ENCODE results near the gene GYPA.
"Not testable (repeated sequence)": the region's sequence is repeated elsewhere in the genome, so short reads cannot be mapped to it uniquely, and the experiment has no call there.

GYPA gene

DNA sequence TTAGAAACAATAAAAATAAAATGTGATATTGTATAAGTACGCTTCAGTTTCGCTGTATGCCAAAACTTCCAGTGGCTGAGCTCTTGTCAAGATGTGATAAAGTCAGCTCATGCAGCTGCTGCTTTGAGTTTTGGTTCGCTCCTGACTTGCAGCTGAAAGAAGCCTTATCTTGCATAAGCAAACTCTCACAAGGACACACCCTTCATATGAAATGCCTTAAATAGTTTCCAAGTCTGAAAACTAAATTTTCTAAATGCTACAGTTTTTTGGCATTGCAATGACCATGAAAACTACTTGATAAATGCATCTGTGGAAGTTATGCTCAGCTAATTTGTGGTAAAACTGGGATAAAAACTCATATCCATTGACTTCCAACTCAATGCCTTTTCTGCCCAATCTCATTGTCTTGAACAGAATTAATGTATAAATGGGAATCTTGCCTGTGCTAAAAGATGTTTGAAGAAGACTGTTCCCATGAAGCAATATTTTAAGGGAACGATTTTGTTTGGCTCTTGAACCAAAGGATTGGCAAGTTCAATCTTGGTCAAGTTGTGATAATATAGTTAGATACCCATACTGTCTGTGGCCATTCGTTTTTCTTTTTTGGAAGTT is 11.7 kb downstream of the GYPA start:
- DNase-seq = not testable (repeated sequence)

DNA sequence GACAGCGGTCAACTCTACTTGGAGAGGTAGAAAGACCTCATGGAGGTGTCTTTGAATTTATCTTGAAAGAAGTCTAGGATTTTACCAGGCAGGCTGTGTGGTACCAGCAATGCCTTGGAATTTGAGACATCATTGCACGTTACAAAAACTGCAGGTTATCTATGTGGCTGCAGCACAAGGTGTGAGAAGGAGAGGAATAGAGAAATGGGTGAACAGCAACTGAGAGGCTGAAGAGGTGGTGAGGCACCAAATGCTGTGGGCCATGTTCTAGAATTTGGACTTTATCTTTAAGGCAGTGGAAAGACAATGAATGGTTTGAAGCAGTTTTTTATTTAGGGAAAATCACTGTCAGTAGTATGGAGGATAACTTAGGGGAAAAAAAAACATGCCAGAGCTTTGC is 15.4 kb downstream of the GYPA start:
- DNase-seq = not testable (repeated sequence)

DNA sequence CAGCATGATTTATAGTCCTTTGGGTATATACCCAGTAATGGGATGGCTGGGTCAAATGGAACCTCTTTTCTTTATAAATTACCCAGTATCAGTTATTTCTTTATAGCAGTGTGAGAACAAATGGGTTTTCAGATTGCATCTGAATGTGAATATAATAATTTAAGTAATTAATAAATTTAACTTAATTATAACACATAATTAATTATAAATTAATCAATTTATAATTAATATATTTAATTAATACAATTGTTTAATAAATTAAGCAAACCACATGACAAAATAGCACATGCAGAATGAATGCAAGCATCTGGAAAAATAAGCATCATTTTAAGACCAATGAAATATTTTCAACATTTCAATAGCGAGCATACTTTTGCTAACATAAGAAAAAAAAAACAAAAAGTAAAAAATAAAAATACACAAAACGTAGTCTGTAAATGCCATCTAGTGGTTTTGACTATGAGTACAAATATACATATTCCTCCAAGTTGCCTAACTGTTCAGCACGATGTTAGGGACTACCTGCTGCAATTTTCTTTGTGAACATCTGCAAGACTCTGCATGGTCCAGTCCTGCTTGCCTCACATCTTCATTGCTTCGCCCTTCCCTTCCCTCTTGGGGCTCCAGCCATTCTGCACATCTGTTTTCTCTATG is 16.4 kb downstream of the GYPA start:
- not testable (repeated sequence) for DNase-seq

DNA sequence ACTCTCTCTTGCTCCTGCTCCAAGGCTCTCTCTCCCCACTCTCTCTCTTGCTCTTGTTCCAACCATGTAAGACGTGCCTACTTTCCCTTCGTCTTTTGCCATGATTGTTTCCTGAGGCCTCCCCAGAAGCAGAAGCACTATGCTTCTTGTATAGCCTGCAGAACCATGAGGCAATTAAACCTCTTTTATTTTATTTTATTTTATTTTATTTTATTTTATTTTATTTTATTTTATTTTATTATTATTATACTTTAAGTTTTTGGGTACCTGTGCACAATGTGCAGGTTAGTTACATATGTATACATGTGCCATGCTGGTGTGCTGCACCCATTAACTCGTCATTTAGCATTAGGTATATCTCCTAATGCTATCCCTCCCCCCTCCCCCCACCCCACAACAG is 17.2 kb downstream of the GYPA start:
- DNase-seq = not testable (repeated sequence)

DNA sequence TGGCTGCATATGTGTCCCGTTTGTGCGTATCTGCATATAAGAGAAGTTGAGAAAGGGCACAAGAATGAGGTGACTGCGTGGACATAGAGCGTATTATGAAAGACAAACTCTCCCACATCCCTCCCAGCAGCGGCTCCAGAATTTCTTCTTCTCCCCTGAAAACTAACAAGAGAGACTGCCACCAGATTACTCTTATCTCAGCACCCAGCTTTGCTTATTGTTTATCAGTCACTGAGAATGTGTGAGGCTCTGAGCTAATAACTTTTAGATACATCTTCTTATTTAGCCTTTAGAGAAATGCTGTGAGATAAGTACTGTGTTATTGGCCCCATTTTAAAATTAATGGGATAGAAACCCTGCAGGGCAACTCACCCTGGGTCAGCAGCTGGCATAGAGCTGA is 20.8 kb downstream of the GYPA start:
- DNase-seq = not testable (repeated sequence)

DNA sequence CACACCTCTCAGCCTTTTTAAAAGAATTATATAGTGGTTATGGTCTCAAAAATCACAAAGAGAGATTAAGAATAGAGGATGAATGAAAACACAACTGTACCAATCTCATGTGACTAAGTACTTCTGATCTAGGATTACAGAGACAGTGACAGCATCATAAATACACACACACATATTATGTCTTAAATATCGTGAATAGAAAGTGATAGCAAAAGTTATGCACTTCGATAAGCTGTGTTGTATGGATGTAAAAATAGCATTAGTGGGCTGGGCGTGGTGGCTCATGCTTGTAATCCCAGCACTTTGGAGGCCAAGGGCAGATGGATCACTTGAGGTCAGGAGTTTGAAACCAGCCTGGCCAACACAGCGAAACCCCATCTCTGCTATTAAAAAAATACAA is 25.0 kb downstream of the GYPA start:
- DNase-seq = no peak

DNA sequence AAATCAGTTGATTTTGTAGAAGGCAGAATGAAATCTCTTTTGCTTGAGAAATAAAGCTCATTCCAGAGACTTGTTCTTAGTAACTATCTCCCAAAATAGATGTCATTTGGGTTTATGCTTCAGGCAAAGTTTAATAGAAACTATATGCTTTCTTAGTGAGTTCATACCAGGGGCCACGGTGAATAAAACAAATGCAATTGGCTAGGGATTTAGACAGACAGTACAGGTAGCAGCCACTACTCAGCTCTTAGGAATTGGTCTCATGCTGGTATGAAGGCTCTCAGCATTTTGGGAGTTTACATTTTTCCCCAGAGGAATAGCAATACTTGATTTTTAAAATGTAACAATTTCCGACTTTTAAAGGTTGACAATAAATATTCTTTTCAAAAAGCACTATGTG is 27.0 kb downstream of the GYPA start:
- no peak for DNase-seq

DNA sequence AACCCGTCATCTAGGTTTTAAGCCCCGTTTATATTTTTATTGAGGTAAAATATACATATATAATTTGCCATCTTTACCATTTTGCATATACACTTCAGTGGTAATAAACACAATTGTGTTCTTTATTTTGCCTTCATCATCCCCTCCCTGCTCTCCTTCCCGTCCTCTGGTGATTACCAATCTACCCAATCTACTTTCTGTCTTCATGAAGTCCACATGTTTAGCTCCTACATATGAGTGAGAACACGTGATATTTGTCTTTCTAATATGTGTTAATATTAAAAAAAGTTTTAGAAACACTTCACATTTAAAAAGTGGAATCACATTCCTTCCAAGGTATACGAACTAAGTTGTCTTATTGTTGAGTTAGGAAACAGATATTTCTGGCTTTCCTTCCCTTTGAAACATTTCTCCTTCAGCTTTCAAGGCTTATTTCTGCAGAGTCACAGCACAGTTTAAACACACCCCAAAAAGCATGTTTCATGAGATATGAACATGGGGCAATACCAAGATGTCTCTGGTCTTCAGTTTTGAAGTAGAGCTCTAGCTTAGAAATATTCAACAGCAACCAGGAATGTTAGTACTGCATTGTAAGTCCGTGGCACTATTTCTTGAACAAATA is 35.9 kb downstream of the GYPA start:
- no peak for DNase-seq

DNA sequence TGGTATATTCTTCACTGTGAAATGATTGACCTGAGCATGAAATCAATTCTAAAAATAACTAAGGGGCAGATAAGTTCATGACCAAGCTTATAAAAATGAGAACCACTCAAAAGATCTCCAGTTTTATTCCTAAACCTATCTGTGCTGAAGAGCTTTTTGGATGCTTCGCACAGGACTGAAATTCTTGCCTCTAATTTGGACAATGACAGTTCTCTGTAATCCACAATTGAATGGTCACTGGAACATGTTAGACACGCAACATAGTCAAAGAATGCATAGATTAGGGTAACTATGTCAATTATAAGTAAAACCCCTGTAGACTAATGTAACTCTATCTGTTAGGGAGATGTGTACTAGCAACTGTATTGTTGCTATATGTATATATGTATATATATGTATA is 42.7 kb downstream of the GYPA start:
- not testable (repeated sequence) for DNase-seq

DNA sequence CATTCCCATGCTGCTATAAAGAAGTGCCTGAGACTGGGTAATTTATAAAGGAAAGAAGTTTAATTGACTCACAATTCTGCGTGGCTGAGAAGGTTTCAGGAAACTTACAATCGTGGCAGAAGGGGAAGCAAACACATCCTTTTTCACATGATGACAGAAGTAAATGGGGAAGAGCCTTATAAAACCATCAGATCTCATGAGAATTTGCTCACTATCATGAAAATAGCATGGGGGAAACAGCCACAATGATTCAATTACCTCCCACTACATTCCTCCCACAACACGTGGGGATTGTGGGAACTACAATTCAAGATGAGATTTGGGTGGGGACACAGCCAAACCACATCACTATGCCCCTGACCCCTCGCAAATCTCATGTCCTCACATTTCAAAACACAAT is 46.5 kb downstream of the GYPA start:
- DNase-seq = not testable (repeated sequence)

DNA sequence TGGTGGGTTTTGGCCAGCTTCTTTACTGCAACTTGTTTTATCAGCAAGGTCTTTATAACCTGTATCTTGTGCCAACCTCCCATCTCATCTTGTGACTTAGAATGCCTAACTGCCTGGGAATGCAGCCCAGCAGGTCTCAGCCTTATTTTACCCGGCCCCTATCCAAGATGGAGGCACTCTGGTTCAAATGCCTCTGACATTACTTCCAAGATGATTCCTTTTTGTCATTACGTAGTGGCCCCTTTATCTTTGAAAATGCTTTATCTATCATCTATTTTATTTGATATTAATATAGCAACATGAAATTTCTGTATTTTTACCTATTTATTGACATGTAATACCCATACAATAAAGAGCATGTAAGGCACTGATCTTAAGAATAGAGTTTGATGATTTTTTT is 49.3 kb downstream of the GYPA start:
- DNase-seq = not testable (repeated sequence)

DNA sequence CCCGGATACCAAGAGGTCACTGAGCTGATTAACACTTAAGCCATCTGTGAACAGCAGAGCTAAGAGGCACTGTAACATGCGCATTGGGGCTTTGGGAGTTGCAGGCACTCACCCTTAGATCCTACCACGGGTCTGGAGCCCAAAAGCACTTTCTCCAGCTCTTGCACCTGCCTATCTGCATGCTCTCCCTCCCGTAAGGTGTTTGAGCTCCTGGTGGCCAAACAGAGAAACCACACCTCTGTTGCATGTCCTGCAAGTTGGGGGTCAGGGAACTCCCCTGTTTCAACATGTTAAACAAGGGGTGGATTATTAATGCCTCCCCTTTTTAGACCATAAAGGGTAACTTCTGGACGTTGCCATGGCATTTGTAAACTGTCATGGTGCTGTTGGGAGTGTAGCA is 49.8 kb downstream of the GYPA start:
- DNase-seq = no peak

DNA sequence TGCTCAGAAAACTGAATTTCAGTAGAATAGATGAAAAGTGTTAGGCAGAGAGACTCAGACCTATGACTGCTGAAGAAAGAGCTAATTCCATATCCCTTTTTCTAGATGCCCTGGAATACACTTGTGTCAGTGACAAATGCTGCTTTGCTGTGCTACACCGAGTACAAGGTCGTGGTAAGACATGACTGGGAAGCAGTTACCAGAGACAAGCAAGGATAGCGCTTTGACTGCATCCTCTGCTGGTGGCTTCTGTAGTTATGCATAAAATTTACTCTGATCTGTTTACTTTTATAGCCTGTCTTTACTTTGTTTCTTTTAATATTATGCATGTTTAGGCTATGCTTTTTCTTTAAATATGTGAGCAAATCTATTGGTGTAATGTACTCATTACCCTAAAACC is 58.5 kb downstream of the GYPA start:
- DNase-seq = not testable (repeated sequence)

DNA sequence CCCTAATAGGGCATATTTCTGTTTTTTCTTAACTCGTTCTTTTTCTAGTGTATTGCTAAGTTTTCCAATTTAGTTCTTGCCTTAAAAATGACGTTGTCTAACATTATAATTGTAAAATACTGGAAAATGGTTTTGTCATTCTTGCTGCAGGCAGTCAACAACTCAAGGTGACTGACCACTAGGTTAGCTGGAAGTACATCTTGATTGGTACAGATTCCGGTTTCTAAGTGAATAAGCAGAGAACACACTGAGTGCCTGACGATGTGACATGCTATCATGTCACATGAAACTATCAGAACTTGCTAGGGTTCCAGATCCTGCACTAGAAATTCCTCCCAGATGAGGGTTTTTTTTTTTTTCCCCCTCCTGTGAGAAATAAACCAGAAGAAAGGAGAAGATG is 60.4 kb downstream of the GYPA start:
- not testable (repeated sequence) for DNase-seq

DNA sequence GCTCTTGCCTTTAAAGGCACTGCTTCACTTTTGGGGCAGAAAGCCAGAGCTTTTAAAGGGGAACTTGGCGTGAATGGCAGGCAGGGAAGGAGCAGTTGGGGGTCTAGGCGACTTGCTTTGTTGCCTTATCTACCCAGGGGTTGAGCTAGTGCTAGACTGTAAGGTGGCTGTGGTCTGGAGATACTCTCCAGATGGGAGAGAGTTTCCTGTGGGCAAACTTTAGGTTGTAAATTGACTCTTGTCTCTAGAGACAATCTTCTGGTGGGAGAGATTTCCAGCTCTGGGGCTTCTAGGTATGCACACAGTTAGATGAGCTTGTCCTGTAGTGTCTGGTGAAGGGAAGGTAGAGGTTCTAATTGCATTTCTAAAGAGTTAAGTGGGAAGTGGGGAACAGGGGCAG is 61.8 kb downstream of the GYPA start:
- DNase-seq = not testable (repeated sequence)

DNA sequence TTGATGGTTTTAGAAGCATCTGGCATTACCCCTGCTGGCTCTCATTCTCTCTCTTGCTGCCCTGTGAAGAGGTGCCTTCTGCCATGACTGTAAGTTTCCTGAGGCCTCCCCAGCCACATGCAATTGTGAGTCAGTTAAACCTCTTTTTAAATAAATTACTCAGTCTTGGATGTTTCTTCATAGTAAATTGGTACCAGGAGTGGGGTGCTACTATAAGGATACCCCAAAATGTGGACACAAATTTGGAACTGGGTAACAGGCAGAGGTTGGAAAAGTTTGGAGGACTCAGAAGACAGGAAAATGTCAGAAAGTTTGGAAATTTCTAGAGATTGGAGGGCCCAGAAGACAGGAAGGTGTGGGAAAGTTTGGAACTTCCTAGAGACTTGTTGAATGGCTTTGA is 79.0 kb downstream of the GYPA start:
- DNase-seq = not testable (repeated sequence)

DNA sequence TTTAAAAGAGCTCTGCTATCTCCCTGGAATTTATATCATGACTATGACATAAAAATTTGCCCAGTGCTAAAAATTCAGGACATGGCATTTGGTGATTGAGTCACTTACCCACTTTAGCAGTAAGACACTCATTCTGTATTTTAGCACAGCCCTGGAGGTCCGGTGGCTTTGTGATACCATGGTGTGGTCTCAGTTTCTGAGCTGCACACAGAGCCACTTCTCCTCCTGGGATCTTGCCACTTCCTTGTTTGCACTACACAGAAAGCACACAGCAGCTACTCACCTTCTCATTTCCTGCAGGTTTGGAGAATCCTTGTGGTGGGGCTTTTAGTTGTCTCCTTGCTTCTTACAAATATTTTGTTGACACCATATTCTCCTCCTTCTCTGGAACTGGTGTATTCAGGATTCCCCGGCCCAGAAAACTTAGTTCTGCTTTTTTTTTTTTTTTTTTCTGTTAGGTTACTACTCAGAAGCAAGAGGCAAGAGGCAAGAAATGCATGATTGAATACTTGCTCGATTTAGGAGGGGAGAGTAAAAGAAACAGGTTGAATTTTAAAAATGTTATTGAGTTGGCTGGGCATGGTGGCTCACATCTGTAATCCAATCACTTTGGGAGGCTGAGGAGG is 80.2 kb downstream of the GYPA start:
- DNase-seq = not testable (repeated sequence)

Measured in RPMI8226 (cell line).